WTC11 (cell line): Measurements from ENCODE around the gene NEK11. TPM values are rescaled to one million over a fixed set of nuclear protein-coding genes. Genes with fewer than 3 reads are reported as not detected.

ENCODE experiments used
- ATAC-seq: fragments of 200-7000 bp; cut with Tn5 transposase; 2 replicates; pipeline ENCODE4 v1.10.0; 2021; ENCODE audit warnings: mild to moderate bottlenecking, moderate library complexity
- CTCF ChIA-PET: fragments of 300-600 bp; sonication (Branson Sonifier 250); formaldehyde crosslinking; loops from one replicate; lab custom pipeline; 2021; ENCODE audit warnings: antibody characterized with exemption; lab: Charles Lee
- POLR2A ChIA-PET: fragments of 350-600 bp; sonication (Branson Sonifier 250); formaldehyde crosslinking; loops from one replicate; lab custom pipeline; 2021; ENCODE audit warnings: antibody characterized with exemption; lab: Charles Lee
- DNase-seq: peaks from one replicate; pipeline ENCODE4 v3.0.0; 2021; ENCODE audit warnings: low spot score
- H3K27ac Mint-ChIP-seq: 2 replicates; pipeline ENCODE4 v1.8.0; 2021; ENCODE audit warnings: mixed read lengths
- H3K27me3 Mint-ChIP-seq: 2 replicates; pipeline ENCODE4 v1.8.0; 2021; ENCODE audit warnings: low read depth, mild to moderate bottlenecking, moderate library complexity, mixed read lengths
- H3K36me3 Mint-ChIP-seq: 2 replicates; pipeline ENCODE4 v1.8.0; 2021; ENCODE audit warnings: mixed read lengths
- H3K4me1 Mint-ChIP-seq: 2 replicates; pipeline ENCODE4 v1.8.0; 2022; ENCODE audit warnings: mixed read lengths
- H3K4me3 Mint-ChIP-seq: 2 replicates; pipeline ENCODE4 v1.8.0; 2021; ENCODE audit warnings: mild to moderate bottlenecking, moderate library complexity, mixed read lengths
- H3K9me3 Mint-ChIP-seq: 2 replicates; pipeline ENCODE4 v1.8.0; 2021; ENCODE audit warnings: mixed read lengths
- AR ChIP-seq: fragments of 250-450 bp; sonication (Bioruptor Pico); IDR thresholded peaks from 2 replicates; pipeline ENCODE4 v1.9.0; 2021; ENCODE audit warnings: mild to moderate bottlenecking
- CREM ChIP-seq: sonication (generic); formaldehyde crosslinking; IDR thresholded peaks from 2 replicates; pipeline ENCODE4 v1.8.1; 2022; ENCODE audit warnings: mild to moderate bottlenecking, missing genetic modification reagents, moderate library complexity
- FOXP4 ChIP-seq: sonication (generic); formaldehyde crosslinking; IDR thresholded peaks from 2 replicates; pipeline ENCODE4 v1.8.0; 2022; ENCODE audit warnings: mild to moderate bottlenecking, missing genetic modification reagents
- JAZF1 ChIP-seq: fragments of 250-450 bp; sonication (Bioruptor Pico); IDR thresholded peaks from 2 replicates; pipeline ENCODE4 v1.9.0; 2021; ENCODE audit warnings: moderate library complexity, mild to moderate bottlenecking, inconsistent platforms
- MYBL2 ChIP-seq: sonication (generic); formaldehyde crosslinking; IDR thresholded peaks from 2 replicates; pipeline ENCODE4 v1.8.1; 2023; ENCODE audit warnings: mild to moderate bottlenecking, moderate library complexity, missing genetic modification reagents
- NR3C1 ChIP-seq: sonication (generic); formaldehyde crosslinking; conservative IDR thresholded peaks from 2 replicates; pipeline ENCODE4 v1.8.1; 2023; ENCODE audit warnings: low read depth, mild to moderate bottlenecking, missing genetic modification reagents
- SMAD3 ChIP-seq: sonication (generic); formaldehyde crosslinking; IDR thresholded peaks from 2 replicates; pipeline ENCODE4 v1.8.0; 2022; ENCODE audit warnings: missing genetic modification reagents, mild to moderate bottlenecking, borderline replicate concordance
- STAT6 ChIP-seq: sonication (generic); formaldehyde crosslinking; conservative IDR thresholded peaks from 2 replicates; pipeline ENCODE4 v1.8.1; 2023; ENCODE audit warnings: mild to moderate bottlenecking, low read depth, missing genetic modification reagents, moderate library complexity
- ZBTB21 ChIP-seq: sonication (generic); formaldehyde crosslinking; IDR thresholded peaks from 2 replicates; pipeline ENCODE4 v1.8.1; 2023; ENCODE audit warnings: mild to moderate bottlenecking, missing genetic modification reagents, borderline replicate concordance
- ZNF317 ChIP-seq: sonication (generic); formaldehyde crosslinking; IDR thresholded peaks from 2 replicates; pipeline ENCODE4 v1.8.1; 2023; ENCODE audit warnings: low read depth, mild to moderate bottlenecking, moderate library complexity, missing genetic modification reagents, borderline replicate concordance
- ZNF416 ChIP-seq: fragments of 250-450 bp; sonication (Bioruptor Pico); IDR thresholded peaks from 2 replicates; pipeline ENCODE4 v1.9.0; 2021; ENCODE audit warnings: mild to moderate bottlenecking, inconsistent platforms
- ZNF425 ChIP-seq: fragments of 250-450 bp; sonication (Bioruptor Pico); conservative IDR thresholded peaks from 2 replicates; pipeline ENCODE4 v1.9.0; 2021; ENCODE audit warnings: mild to moderate bottlenecking
- ZNF671 ChIP-seq: fragments of 250-450 bp; sonication (Bioruptor Pico); IDR thresholded peaks from 2 replicates; pipeline ENCODE4 v1.8.0; 2021; ENCODE audit warnings: mild to moderate bottlenecking
- total RNA-seq: library from RNA; stranded (reverse); gene quantifications from 3 replicates; pipeline ENCODE4 v1.2.3, GENCODE V29; 2021
- TF ChIP-seq, protein P1 (sequence below): sonication (generic); formaldehyde crosslinking; IDR thresholded peaks from 2 replicates; pipeline ENCODE4 v1.8.1; 2023; ENCODE audit warnings: mild to moderate bottlenecking, missing genetic modification reagents, moderate library complexity
- TF ChIP-seq, protein P2 (sequence below): sonication (generic); formaldehyde crosslinking; IDR thresholded peaks from 2 replicates; pipeline ENCODE4 v1.8.0; 2022; ENCODE audit warnings: mild to moderate bottlenecking, missing genetic modification reagents
- TF ChIP-seq, protein P3 (sequence below): sonication (generic); formaldehyde crosslinking; IDR thresholded peaks from 2 replicates; pipeline ENCODE4 v1.8.0; 2023; ENCODE audit warnings: mild to moderate bottlenecking, missing genetic modification reagents

The NEK11 gene
- total RNA-seq, 1 experiment from 2014 or later = 1.6 TPM

DNA sequence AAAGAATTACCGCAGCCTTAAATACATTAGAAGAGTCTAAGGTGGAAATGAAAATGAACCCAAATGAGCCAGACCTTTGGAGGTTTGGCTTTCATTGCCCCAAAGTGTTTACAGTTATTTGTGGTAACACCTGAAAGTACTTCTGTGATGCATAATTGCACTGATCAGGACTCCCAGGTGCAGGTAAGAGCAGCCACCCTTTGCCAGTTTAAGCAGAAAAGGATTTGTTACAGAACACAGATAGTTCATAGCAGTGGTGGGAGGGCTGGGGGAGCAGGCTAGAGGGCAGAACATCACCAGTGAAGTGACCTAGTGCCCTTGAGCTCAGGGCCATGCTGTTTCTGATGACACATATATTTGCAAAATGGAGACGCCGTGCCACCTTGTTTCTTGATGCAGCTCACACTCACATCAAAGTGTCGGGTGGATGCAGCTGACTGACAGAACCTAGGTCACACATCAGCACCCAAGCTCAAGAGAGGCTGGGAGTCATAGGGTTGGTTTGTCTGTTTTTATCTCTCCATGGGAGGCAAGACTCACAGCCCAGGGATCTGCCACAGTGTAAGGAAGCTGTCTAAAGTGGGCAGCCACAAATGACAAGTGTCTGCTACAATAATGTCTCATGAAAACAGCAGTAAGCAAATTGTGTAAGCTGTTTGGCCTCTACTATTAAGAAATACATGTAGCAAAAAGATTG, 49.1 kb downstream of the NEK11 start:
- Mint-ChIP-seq H3K27ac (peak overlapping the region; percentile 31; the same call in 1 of the 2 replicates), H3K9me3 (no peaks in the 10 kb centered on the region), H3K4me1 (peaks cover 45% of the 10 kb centered on the region), H3K36me3 (no peaks in the 10 kb centered on the region), H3K4me3 (no peak overlapping the region), H3K27me3 (no peaks in the 10 kb centered on the region)
- DNase-seq = no peak
- no peak for TF ChIP-seq CREM (CRISPR knock-in tag)
- TF ChIP-seq, protein P1, sequence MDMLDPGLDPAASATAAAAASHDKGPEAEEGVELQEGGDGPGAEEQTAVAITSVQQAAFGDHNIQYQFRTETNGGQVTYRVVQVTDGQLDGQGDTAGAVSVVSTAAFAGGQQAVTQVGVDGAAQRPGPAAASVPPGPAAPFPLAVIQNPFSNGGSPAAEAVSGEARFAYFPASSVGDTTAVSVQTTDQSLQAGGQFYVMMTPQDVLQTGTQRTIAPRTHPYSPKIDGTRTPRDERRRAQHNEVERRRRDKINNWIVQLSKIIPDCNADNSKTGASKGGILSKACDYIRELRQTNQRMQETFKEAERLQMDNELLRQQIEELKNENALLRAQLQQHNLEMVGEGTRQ (CRISPR knock-in tag) = no peak
- no peak for TF ChIP-seq ZBTB21
- no peak for TF ChIP-seq ZNF425
- TF ChIP-seq MYBL2 (CRISPR knock-in tag) = no peak
- TF ChIP-seq NR3C1 (CRISPR knock-in tag) = no peak
- TF ChIP-seq FOXP4 (CRISPR knock-in tag) = no peak
- no peak for TF ChIP-seq ZNF416 (CRISPR knock-in tag)
- TF ChIP-seq SMAD3 (CRISPR knock-in tag) = no peak
- no peak for TF ChIP-seq JAZF1
- TF ChIP-seq, protein P2, sequence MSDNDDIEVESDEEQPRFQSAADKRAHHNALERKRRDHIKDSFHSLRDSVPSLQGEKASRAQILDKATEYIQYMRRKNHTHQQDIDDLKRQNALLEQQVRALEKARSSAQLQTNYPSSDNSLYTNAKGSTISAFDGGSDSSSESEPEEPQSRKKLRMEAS (CRISPR knock-in tag) = no peak
- no peak for TF ChIP-seq STAT6 (CRISPR knock-in tag)
- no peak for TF ChIP-seq ZNF317
- no peak for ATAC-seq
- ChIA-PET CTCF (interaction anchor here (0.7 to 1.0 kb wide), 2 partner anchors 33 to 43 kb away, joined by 3 read pairs; no protein-coding TSS in a partner anchor), POLR2A (no interaction called here)

DNA sequence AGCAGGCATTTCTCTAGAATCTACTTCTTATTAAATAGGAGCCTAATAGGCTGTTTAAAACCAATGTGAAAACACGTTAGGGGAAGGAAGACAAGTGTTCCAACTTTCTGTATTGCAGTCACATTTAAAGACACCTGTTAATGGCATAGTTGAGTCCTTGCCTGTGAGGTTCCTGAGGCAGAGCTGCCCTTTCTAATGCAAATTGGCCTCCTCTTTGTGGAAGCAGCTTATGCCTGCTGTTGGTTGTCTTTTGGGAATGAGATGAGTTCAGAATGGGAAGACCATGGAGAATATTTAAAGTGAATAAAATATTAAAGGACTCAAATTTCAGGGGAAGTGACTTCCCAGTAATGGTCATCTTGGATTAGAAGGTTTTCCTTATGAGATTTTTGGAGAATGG, 51.2 kb downstream of the NEK11 start:
- no peaks in the 10 kb centered on the region for H3K27me3 Mint-ChIP-seq
- peak; percentile 26 for DNase-seq
- peak overlapping the region; percentile 78 for H3K27ac Mint-ChIP-seq
- H3K4me3 Mint-ChIP-seq = peak overlapping the region; percentile 48
- ATAC-seq = peak; percentile 94
- no peaks in the 10 kb centered on the region for H3K36me3 Mint-ChIP-seq
- ChIA-PET CTCF (interaction anchor here (0.6 to 1.4 kb wide), 5 partner anchors 9 to 1736 kb away, joined by 3 to 4 read pairs (median 3); partner anchors contain the start of gene ATP2C1), POLR2A (interaction anchor here (0.7 kb wide), 1 partner anchor 12 kb away, joined by 3 read pairs; no protein-coding TSS in a partner anchor)
- no peaks in the 10 kb centered on the region for H3K9me3 Mint-ChIP-seq
- H3K4me1 Mint-ChIP-seq = peaks cover 45% of the 10 kb centered on the region
- TF ChIP-seq, protein P3, sequence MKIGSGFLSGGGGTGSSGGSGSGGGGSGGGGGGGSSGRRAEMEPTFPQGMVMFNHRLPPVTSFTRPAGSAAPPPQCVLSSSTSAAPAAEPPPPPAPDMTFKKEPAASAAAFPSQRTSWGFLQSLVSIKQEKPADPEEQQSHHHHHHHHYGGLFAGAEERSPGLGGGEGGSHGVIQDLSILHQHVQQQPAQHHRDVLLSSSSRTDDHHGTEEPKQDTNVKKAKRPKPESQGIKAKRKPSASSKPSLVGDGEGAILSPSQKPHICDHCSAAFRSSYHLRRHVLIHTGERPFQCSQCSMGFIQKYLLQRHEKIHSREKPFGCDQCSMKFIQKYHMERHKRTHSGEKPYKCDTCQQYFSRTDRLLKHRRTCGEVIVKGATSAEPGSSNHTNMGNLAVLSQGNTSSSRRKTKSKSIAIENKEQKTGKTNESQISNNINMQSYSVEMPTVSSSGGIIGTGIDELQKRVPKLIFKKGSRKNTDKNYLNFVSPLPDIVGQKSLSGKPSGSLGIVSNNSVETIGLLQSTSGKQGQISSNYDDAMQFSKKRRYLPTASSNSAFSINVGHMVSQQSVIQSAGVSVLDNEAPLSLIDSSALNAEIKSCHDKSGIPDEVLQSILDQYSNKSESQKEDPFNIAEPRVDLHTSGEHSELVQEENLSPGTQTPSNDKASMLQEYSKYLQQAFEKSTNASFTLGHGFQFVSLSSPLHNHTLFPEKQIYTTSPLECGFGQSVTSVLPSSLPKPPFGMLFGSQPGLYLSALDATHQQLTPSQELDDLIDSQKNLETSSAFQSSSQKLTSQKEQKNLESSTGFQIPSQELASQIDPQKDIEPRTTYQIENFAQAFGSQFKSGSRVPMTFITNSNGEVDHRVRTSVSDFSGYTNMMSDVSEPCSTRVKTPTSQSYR = no peak
- TF ChIP-seq STAT6 (CRISPR knock-in tag) (no peak), ZBTB21 (no peak), ZNF671 (CRISPR knock-in tag) (no peak), AR (no peak)
